ENCODE data around the gene AHNAK.

- TF ChIP-seq ZFP3 (CRISPR knock-in tag; IDR thresholded peaks at IDR 0.05) (no peak), ZNF70 (CRISPR knock-in tag; IDR thresholded peaks at IDR 0.05) (no peak), ISL1 (CRISPR knock-in tag; IDR thresholded peaks at IDR 0.05) (no peak), PATZ1 (CRISPR knock-in tag; IDR thresholded peaks at IDR 0.05; ENCODE audit: borderline replicate concordance) (no peak), CSDC2 (CRISPR knock-in tag; IDR thresholded peaks at IDR 0.05) (no peak), TSHZ2 (CRISPR knock-in tag; IDR thresholded peaks at IDR 0.05) (no peak), ARNTL (CRISPR knock-in tag; IDR thresholded peaks at IDR 0.05; ENCODE audit: borderline replicate concordance, low read depth) (no peak), ZFP30 (CRISPR knock-in tag; IDR thresholded peaks at IDR 0.05) (no peak), OSR1 (CRISPR knock-in tag; IDR thresholded peaks at IDR 0.05) (no peak)
Measured at GRCh38 chr11:62446091-62446490, 100.5 kb downstream of the AHNAK start.

All from SK-N-SH treated with all-trans-retinoic acid at 6 μM for 48 hours (cell line).